Pulmonary artery endothelial cell (primary cell): ENCODE data around the gene TARS2. TPM values are rescaled to one million over a fixed set of nuclear protein-coding genes. Genes with fewer than 3 reads are reported as not detected.

Experiments used
- DNase-seq: peaks from one replicate; pipeline ENCODE4 v3.0.0-alpha.2; 2011; ENCODE audit warnings: low read depth, low spot score
- total RNA-seq: library from RNA; depleted of rRNA; stranded (reverse); fragments of >200 nt; gene quantifications from 2 replicates; pipeline ENCODE4 v1.2.3, GENCODE V29; 2014

Gene TARS2
- total RNA-seq, 1 donor from 2014 or later: 14.4 TPM

DNA sequence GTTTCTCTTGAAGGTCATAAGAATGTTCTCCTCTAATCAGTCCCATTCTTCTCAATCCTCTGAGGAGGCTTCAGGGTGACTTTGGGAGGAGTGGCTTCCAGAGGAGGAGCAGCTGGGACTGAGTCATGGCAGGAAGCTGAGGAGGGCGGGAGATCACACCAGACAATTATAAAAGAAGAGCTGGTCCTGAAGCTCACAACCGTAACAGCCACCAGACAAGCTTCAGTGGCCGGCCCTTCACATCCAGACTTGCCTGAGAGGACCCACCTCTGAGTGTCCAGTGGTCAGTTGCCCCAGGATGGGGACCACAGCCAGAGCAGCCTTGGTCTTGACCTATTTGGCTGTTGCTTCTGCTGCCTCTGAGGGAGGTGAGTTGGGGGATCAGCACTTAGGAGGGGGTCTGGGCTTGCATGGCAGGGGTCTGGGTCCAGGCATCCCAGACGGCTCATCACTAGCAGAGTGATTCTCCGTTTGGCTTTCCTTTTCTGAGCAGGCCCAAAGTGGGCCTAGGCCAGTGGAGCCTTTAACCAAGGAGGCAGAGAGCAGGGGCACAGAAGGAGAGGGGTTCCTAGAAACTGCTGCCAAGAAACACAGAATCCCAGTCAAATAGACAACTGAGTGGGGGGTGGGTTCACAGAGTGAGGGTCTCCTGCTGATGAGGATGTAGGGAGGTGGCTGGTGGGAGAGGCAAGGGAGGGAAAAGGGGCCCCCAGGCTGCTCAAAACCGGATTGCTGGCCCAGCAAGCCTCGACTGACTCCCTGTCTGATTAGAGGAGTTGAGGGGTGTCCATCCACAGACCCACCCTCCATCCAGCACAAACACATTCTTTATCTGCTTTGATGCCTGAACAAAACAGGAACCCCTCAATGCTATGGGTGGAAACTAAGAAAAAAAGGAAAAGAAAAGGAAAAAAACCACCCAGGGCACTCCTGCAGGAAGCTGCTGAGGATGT lies 21.0 kb downstream of the TARS2 start, which contains the start of gene ECM1:
Gene ECM1 (plus strand): TSS at position 198 of the 953 bp plus-strand sequence. CDS start 101 bp downstream, at position 299.
- peak; percentile 26 for DNase-seq

DNA sequence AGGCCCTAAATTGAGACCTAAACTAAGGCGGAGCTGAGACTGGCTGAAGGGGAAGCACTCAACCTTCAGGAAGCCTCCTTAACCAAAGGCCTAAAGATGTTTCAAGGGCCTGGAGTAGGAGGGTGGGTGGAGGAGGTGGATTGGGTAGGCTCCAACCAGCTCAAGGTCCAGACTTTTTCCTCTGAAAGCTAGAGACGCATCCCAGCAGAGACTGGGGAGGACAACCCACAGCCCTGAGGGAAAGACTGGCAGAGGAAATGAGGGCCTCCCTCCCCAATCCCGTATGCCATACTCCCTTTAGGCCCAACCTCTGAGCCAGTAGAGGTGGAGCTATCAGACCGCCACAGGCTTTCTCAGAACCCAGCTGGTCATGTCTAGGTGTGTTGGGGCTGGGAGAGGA lies 21.8 kb downstream of the TARS2 start:
- DNase-seq: no peak

DNA sequence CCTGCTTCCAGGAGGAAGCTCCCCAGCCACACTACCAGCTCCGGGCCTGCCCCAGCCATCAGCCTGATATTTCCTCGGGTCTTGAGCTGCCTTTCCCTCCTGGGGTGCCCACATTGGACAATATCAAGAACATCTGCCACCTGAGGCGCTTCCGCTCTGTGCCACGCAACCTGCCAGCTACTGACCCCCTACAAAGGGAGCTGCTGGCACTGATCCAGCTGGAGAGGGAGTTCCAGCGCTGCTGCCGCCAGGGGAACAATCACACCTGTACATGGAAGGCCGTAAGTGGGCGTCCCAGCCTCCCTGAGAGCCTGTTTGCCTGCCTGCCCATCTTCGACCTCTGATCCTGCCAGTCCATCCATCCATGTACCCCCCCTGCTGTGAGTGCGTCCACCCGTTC lies 24.3 kb downstream of the TARS2 start:
- DNase-seq: no peak

DNA sequence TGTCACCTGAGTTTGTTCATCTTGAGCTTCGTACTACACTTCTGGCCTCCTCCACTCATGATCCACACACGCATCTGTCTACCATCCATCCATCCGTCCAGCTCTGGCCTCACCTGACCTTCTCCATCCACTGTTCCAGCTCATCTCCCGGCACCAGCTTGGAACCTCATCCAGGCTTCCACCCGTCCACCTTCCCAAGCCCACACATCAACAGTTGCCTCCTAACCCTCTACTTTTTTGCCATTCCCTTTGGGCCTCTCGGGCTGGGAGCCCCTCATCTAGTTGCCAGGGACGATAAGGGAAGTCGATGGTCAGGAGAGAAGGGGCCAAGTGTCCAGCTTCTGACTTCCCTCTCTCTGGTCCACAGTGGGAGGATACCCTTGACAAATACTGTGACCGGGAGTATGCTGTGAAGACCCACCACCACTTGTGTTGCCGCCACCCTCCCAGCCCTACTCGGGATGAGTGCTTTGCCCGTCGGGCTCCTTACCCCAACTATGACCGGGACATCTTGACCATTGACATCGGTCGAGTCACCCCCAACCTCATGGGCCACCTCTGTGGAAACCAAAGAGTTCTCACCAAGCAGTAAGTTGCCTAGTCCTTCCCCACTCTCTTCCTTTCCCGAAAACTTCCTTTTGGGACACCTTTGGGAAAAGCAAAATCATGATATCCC lies 24.9 kb downstream of the TARS2 start:
- no peak for DNase-seq

DNA sequence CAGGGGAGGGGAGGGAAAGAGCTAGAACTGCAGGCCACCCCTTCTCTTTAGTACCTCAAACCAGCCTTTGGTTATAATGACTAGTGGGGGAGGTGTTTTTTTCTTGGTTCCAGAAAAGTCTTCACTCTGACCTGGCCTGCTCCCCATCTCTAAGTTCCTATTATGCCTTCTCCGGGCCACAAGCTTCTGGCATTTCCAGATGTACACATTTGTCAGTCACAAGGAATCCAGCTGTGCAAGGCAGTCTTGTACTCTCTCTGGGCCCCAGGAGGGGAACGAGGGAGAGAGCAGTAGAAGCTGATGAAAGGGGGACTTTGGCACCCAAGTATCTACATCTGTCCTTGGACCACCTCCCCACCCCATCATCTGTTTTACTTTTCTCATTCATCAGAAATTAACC lies 25.6 kb downstream of the TARS2 start:
- no peak for DNase-seq

DNA sequence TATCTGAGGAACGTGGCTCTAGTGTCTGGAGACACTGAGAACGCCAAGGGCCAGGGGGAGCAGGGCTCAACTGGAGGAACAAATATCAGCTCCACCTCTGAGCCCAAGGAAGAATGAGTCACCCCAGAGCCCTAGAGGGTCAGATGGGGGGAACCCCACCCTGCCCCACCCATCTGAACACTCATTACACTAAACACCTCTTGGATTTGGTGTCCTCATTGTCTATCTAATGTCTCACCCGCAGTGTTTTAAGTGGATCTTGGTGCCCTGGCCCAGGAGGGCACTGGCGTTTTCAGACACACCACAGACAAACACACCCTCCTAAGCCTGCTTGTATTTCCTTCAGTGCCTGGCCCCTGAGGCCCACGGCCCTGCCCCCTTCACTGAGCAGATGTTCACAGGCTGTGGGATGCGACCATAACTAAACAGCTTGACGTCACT lies 26.2 kb downstream of the TARS2 start:
- no peak for DNase-seq

DNA sequence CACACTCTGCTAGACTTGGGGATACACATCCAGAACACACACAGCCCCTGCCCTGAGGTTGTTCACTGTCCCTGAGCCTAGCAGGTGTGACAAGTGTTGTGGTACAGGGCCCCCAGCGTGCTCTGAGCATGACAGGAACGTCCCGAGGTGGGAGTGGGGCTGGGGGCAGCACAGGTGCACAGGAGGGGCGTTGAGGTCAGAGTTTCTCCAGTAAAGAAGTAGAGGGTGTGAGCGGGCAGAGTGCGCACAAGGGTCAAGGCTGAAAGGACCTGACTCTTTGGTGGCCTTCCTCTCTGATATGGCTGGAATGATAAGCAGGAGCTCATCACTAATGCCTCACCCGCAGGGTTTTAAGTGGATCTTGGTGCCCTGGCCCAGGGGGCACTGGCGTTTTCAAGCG lies 27.0 kb downstream of the TARS2 start:
- no peak for DNase-seq

DNA sequence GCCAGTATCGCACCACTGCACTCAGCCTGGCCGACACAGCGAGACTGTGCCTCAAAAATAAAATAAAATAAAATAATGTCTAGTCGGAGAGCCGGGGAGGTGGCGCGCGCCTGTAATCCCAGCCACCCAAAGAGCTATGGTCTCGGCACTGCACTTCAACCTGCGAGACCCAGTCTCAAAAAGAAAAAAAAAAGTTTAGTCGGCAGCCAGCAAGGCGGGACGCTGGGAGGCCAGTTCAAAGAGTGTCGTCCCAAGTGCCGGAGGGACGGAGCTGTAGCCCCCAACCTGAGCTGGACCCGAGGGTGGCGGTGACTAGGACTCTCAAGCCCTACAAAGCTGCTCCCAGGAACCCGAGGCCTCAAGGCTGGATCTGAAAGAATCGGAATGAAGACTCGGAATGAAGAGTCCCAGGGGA lies 27.7 kb downstream of the TARS2 start:
- no peak for DNase-seq

DNA sequence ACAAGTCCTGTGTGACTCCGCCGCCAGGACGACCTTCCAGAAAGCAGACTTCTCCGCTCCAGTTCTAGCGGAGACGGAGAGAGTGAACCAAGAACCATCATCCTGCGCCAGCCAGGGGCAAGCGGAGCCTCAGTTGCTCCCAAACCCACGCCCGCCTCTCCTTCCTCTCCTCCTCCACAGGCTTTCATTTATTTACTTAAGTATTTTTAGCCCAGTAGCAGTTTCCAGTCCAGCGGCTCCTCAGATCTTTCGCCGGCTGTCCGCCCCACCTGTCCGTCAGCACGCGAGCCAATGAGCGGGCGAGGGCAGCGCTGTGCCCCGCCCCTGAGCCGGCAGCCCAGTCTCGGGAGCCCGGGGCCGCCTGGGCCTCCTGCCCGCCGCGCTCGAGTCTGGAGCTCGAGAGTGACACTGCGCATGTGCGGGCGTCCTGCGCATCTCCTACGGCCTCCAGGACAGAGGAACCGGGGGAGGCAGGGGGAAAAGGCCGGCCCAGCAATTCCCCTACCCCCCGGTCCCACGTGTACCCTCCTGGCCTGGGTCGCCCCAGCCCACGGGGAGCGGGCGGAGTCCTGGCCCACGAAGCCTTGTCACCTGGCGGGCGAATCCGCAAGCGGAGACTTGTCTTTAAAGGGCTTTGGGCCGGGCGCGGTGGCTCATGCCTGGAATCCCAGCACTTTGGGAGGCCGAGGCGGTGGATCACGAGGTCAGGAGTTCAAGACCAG lies 28.3 kb downstream of the TARS2 start, which contains the start of gene FALEC:
Gene FALEC (plus strand): TSS at position 425 of the 722 bp plus-strand sequence.
- DNase-seq: peak; percentile 78

DNA sequence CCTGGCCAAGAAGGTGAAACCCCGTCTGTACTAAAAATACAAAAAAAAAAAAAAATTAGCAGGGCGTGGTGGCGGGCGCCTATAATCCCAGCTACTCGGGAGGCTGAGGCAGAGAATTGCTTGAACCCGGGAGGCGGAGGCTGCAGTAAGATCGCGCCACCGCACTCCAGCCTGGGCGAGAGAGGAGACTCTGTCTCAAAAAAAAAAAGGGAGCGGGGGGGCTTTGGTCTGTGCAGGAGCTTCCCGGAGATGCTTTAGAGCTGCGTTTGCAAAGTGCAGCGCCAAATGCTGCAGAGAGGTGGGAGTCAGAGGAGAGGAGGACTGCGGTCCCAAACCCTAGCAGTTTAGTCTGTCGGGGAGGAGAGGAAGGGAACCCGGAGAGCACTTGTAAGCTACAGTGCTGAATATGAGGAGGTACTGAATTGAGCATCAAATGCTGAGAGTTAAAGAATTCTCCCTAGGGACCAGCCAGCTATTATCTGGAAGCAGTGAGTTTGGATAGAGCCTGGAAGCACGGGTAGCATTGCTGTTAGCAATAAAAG lies 28.9 kb downstream of the TARS2 start:
- no peak for DNase-seq

DNA sequence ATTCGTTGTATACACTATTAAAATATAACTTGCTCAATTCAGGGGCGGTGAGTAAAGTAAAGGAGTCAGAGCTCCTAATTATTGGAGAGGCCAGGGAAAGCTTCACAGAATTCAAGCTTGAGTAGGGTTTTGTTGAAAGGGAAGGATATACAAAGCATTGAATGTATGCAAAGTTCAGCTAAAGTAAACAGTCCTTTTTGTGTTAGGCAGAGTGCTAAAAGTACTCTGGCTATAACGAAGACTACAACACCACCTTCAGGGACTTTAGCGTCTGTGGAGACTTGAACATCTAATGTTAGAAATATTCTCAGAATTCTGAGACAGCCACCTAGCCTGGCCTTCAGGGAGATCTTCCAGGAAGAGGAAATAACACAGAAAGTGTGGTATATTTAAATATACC lies 29.4 kb downstream of the TARS2 start:
- DNase-seq: no peak

DNA sequence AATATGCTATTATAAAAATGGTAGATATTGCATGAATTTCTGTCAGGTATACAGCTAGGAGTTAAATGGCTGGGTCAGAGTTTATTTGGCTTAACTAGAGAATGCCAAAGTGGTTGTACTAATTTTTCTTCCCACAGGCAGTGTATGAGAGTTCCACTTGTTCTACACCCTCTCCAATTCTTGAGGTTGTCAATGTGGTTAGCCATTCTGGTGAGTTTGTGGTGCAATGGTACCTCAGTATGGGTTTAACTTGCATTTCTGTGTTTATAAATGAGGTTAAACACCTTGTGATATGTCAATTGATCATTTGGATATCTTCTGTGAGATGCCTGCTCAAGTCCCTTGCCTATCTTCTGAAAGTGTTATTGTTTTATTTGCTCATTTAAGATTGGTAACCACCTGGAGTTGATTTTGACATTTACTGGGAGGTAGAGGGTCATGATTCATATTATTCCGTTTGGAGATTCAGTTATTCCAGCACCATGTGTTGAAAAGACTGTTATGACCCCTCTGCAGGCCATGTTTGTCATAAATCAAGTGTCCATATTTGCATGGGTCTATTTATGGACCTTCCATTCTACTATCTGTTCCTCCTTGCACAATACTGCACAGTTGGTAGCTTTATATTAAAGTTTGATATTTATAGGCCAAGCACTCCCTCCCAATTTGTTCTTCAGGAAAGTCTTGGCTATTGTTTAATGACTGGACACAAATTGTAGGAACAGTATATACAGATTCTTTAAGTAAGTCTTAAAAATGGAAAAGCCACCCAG lies 34.2 kb downstream of the TARS2 start:
- no peak for DNase-seq

DNA sequence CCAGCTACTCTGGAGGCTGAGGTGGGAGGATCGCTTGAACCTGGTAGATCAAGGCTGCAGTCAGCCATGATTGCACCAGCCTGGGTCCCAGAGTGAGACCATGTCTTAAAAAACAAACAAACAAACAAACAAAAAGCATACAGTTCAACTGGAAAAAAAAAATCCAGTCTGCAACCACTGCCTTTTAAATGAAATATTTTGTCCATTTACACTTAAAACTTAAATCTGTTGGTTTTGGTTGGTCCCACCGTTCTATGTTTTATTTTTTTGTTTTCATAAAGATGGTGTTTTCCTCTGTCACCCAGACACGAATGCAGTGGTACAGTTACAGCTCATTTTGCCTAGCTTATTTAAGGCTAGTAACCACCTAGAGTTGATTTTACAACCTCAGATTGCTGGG lies 38.1 kb downstream of the TARS2 start:
- DNase-seq: no peak

DNA sequence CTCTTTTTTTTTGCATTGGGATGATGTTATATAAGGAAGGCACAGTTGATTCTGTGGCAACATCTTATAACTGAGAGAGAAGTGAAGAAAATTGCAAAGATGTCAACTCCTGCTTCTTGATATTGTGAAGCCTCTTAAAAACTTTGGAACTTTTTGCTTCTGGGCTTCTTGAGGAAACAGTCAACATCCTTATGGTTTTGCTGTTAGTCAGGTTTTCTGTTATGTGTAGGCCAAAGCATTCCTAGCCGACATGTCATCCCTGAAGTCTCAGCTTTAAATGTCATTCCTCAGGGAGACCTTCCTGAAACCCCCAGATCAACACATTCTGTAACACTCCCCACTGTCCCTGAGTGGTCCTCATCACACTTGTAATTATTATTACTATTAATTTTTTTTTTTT lies 41.0 kb downstream of the TARS2 start:
- no peak for DNase-seq

DNA sequence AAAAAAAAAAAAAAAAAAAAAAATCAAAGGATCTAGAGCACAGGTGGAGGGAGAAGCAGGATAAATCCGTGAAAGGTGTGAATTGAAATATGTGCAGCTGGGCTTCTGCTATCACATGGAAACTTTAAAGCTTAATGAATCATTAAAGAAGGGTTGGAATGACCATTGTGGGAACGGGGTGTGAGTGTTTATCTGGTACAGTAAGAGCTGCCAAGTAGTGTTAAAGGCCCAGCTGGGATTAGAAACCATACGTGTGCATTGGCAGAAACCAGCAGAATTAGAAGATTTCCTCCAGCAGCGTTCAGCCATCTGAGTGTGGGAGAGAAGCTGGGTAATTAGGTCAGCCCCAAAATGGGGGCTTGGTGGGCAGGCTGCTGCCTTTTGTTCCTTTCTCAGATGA lies 41.8 kb downstream of the TARS2 start:
- no peak for DNase-seq

DNA sequence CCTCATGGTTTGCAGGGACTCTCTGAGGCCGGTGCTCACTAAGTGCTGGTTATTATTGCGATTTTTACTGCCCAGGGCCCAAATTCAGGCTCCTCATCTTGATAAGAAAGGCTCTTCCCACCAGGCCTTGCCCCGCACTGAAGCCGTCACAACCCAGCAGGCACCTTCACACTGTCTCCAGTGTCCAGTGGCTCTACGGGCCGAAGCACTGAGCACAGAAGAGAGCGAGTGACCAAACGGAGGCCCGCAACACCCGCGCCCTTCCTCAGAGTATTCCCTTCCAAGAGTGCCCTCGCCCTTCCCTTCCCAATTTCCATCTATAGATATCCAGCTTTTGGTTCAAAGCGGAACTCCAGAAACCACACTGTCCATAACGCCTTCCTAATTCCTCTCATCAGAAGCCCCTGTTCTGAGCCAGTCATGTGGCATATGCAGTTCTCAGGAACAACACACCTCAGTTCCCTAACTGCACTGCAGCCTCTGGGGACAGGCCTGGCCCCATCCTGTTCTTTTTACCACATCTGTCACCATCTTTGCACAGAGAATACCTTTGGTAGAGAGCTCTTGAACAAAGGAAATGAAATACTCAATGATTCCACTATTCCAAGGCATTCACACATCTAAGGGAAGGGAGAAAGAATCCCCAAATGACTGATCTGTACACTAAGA lies 43.4 kb downstream of the TARS2 start:
- no peak for DNase-seq

DNA sequence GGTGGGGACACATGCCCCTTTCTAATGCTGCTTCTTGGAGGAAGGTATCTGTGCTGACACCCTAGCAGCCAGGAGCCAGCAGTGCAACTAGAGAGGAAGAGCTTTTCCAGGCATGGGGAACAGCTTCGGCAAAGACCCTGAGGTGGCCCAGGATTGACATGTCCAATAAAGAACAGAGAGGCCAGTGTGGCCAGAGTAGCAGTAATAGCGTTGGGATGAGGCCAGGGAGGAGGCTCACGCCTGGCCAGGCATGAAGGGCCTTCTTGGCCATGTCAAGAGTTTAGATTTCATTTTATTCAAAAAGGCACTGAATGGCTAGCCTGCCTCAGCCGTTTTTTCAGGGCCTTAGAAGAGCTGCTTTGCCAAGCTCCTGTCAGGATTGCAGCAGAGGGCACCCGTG lies 45.6 kb downstream of the TARS2 start:
- no peak for DNase-seq

DNA sequence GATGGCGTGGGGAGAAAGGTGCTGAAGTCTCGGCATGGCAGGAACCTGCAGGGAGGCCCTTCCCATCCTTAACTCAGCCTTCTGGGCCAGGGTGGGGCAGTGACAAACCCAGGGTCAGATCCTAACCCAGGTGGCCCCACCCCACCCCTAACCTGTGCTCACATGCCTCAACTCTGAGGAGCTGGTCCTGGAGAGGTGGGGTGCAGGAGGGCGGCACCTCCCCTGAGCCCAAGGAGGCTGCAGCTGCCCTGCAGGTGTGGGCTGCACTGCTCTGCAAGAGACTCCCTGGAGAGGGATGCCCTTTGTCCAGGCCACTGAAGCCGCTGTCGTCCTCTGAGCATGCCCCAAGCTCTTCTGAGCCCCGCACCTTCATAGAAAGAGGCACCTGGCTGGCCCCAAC lies 46.8 kb downstream of the TARS2 start:
- DNase-seq: no peak

DNA sequence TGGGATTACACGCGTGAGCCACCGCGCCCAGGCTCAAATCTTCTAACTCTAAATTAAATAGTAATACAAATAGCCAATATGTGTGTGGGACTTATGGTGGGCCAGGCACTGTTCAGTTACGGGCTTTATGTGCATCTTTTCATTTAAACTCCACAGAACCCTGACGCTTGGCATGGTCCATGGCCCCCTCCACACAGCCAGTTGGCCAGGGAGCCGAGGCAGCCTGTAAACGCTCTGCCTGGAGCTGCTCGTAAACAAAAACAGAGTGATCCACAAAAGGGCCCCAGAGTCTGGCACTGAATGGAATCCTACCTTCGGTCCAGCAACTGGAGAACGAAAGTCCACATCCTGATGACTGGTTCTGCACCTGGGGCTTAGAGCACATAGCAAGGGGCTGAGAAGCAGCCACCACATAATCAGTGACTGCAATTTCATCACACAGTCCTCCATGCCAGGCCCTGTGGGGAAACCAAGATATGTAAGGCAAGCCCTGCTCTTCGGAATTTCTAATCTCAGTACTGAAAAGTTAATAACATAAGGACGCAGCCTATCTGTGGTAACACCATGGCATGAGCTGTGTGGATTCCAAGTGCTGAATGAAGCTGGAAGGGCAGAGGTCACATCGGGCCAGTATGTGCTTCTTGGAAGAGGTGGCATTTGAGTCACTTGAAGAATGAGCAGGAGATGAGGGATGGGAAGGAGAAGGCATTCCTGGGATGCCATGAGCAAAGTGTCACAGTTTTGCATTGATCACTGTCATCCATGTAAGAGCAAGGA lies 48.5 kb downstream of the TARS2 start:
- no peak for DNase-seq
